ENCODE measurements around the gene TSPAN13. TPM values are rescaled to one million over a fixed set of nuclear protein-coding genes. Genes with fewer than 3 reads are reported as not detected.
"Not testable (repeated sequence)": the region's sequence is repeated elsewhere in the genome, so short reads cannot be mapped to it uniquely, and the experiment has no call there.

Gene TSPAN13
- total RNA-seq, 1 donor from 2014 or later, result 148 TPM

DNA sequence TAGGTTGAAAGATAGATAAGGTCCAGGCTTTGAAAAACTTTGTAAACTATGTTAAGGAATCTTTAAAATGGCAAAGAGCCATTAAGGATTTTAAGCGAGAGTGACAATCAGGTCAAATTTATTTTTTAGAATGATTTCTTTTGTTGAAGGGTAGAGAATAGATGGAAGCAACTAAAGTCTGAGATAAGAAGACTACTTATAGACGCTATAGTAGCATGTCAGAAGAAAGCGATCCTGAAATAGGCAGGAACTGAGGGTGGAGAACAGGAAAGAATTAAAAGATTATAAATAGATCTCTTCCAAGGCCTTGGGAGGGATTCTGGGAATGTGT lies 13.0 kb upstream of the TSPAN13 start:
- no peak for DNase-seq (ENCODE audit: low spot score in 2 of 2)
- no peak for FAIRE-seq

- FAIRE-seq, result no peak
Observed at GRCh38 chr7:16740996-16741395, 12.6 kb upstream of the TSPAN13 start.

GRCh38 chr7:16741676-16742075 lies 11.9 kb upstream of the TSPAN13 start:
- DNase-seq (ENCODE audit: low spot score in 2 of 2) (no peak), FAIRE-seq (no peak)

More at GRCh38 chr7:16740996-16741395, 12.6 kb upstream of the TSPAN13 start:
- DNase-seq (ENCODE audit: low spot score in 2 of 2), result no peak

DNA sequence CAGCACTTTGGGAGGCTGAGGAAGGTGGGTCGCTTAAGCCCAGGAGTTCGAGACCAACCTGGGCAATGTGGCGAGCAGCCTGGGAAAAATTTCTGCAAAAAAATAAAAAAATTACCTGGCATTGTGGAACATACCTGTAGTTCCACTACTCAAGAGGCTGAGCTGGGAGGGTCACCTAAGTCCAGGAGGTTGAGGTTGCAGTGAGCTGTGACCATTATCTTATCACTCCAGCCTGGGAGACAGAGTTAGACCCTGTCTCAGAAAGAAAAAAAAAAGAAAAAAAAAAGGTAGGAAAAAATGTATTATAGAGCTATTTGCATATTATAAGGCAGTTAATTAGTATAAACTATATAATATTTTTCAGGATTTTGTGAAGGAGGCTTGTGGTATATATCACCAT lies 11.0 kb upstream of the TSPAN13 start:
- no peak for DNase-seq (ENCODE audit: low spot score in 2 of 2)
- FAIRE-seq, result no peak

GRCh38 chr7:16743236-16743635 lies 10.3 kb upstream of the TSPAN13 start:
- FAIRE-seq, result no peak

DNA sequence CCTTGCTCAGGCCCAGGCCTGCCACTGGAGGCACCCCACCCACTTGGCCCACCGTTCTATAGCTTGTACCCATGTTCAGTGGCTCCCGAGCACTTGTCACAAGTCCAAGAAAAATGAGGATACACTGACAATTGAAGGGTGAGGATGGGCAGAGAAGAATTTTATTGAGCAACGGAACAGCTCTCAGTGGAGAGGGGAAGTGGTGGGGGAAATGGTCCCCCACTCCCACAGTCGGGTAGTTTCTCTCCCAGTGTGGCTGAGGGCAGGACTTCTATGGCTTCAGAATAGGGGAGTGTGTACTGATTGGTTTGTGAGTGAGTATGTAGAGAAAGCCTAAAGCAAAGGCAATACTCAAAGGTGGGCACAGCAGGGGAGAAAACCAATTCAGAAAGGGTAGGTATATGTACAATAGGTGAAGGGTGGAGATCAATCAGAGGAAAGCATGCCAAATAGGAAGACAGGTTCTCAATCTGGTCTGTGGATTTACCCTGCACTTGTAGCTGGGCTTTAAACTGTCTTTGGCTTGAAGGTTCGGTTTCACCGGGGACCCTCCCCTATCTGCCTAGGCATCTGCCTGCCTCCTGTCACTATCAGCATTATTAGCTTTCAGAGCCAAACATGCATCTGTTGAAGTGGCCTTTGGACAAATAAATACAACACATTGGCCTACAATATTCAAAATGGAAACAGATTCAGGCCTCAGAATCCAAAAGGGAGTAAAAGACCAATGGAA lies 8.9 kb upstream of the TSPAN13 start:
- DNase-seq (ENCODE audit: low spot score in 2 of 2) (no peak), FAIRE-seq (no peak)

More at GRCh38 chr7:16743236-16743635, 10.3 kb upstream of the TSPAN13 start:
- DNase-seq (ENCODE audit: low spot score in 2 of 2), result no peak

GRCh38 chr7:16745645-16746044 lies 7.9 kb upstream of the TSPAN13 start:
- no peak for FAIRE-seq

DNA sequence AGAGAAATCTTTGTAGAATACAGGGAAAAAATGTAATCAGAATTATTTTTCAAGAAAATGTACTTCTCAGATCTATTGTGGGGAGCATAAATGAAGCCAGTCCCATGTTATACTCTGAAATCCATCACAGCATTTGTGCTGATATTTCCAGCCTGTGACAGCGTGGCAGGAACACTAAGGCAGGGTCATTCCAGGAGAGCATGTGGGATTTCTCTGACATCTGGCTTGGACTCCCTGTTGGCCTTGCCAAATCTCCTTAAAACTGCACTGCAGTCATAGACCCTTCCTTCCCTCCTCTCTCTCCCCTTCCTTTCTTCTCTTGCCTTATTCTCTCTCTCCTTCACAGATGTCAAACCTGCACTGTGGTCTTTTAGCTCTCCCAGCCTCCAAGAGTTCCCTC lies 6.5 kb upstream of the TSPAN13 start:
- DNase-seq (ENCODE audit: low spot score in 2 of 2), result no peak
- FAIRE-seq, result no peak

More at GRCh38 chr7:16745645-16746044, 7.9 kb upstream of the TSPAN13 start:
- no peak for DNase-seq (ENCODE audit: low spot score in 2 of 2)

DNA sequence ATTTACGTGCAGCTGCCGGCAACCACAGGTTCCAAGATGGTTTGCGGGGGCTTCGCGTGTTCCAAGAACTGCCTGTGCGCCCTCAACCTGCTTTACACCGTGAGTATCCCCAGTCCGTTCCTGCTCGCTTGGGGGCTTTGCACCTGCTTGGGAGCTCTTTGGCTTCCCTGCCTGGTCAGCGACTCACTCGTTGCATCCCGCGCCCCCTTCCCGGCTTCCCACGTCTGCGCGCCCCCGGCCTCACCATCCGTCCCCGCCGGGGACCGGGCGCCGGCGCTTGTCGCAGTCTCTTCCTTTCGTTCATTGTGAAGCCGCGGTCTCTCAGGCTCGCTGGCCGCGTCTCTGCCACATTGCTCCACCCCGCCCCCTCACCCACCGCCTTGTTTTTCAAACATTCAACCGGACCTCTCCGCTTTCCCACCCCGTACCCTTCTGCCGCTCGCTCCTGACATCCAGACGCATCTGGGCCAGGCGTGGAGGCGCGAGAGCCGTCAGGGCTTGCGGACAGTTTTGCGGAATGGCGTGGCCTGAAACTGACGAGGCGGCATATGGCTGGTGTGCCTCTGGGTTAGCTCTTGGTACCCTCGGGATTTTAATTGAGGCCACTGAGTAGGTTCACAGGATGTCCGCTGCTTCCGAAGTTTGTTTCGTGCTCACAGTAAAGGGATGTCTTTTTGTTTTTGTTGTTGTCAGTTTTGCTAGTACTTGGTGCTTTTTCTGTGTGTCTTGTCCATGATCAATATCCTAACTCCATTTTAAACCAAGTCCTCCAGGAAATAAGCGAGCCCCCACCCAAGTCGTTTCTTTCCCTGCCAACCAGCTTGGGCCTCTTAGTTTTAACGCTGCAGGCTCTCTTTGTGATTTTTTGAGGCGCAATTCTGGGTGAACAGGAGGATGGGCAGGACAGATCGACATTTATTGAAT lies 639 bp downstream of the TSPAN13 start:
- no peak for FAIRE-seq

GRCh38 chr7:16754856-16755317 lies 1.3 kb downstream of the TSPAN13 start:
- DNase-seq (ENCODE audit: low spot score in 2 of 2) (no peak), FAIRE-seq (no peak)

More for the DNA sequence above, 639 bp downstream of the TSPAN13 start:
- DNase-seq (ENCODE audit: low spot score in 2 of 2), result peak in 1 of 2 donors; percentile 18

- no peak for FAIRE-seq
Observed at GRCh38 chr7:16755397-16755796, 1.8 kb downstream of the TSPAN13 start.

GRCh38 chr7:16758036-16758435 lies 4.5 kb downstream of the TSPAN13 start:
- no peak for FAIRE-seq
- DNase-seq (ENCODE audit: low spot score in 2 of 2), result no peak

More at GRCh38 chr7:16755397-16755796, 1.8 kb downstream of the TSPAN13 start:
- no peak for DNase-seq (ENCODE audit: low spot score in 2 of 2)

GRCh38 chr7:16758631-16759611 lies 5.4 kb downstream of the TSPAN13 start:
- DNase-seq (ENCODE audit: low spot score in 2 of 2), result no peak
- FAIRE-seq, result no peak

GRCh38 chr7:16759840-16760239 lies 6.3 kb downstream of the TSPAN13 start:
- no peak for DNase-seq (ENCODE audit: low spot score in 2 of 2)
- no peak for FAIRE-seq

DNA sequence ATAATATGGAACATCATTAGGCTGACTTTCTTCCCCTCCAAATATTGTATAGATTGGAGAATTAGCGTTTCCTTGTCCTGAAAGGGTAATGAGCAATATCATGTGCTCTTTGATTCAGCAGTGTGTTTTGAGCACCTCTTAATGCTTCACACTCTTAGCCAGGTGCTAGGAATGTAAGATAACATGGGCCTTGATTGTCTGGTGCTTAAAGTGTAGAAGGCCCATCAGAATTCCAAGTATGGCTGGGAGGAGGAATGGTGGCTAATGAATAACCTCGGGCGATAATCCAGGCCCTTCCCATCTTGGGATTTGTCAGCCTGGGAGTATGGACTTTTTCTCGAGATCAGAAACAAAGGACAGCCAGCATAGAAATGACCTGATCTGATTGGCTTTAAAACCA lies 8.6 kb downstream of the TSPAN13 start:
- DNase-seq (ENCODE audit: low spot score in 2 of 2) (no peak), FAIRE-seq (no peak)

GRCh38 chr7:16764942-16765341 lies 11.4 kb downstream of the TSPAN13 start:
- DNase-seq (ENCODE audit: low spot score in 2 of 2), result no peak
- no peak for FAIRE-seq

DNA sequence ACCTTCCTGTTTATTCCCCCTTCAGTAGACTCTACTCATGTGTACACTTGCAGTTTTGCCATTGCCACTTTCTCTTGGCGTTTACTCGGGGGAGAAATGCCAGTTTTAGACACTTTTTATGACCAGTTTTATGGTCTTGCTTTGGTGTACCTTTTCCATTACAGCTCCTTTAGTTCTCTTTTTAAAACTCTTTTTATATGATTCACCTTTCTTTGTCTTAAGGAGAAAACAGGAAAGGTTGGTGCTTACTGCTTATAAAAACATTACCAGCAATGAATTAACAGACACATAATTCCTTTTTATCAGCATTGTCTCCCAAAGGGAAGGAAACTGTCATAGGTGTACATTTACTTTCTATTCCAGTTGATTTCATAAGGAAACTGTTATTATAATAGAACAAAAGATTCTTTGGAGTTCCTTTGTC lies 11.9 kb downstream of the TSPAN13 start:
- FAIRE-seq (no peak), DNase-seq (ENCODE audit: low spot score in 2 of 2) (no peak)

GRCh38 chr7:16769994-16770393 lies 16.4 kb downstream of the TSPAN13 start:
- FAIRE-seq; DNase-seq (ENCODE audit: low spot score in 2 of 2): not testable (repeated sequence)

DNA sequence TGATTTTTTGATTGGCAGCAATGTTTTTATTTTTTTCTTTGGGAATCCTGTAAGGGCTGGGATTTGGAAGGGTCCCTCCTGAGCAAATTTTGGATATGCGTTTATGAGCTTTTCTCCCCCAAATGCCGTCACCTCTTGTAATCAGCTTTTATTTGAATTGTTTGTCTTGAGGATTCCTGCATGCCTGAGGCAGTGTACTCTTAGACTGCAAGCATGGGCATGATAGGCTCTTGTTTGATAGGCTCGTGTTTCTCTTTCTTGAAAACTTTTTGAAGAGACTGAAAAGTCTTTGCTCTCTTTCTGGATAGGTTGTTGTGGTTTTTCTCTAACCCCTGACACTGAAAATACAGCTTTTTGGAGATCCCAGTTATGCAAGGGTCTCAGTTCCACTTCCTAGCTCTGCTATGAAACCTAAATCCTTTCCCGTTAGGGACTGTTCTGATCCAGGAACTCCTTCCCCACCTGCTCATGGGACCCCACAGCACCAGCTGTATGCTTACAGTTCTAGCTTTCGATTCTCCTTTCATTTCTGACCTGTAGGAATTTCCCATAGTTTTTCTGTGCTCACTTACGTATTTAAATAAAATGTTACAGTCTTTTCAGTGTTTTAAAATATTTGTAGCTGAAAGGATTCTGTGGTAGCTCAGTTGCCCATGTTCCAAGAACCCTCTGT lies 17.2 kb downstream of the TSPAN13 start:
- FAIRE-seq (no peak), DNase-seq (ENCODE audit: low spot score in 2 of 2) (no peak)

DNA sequence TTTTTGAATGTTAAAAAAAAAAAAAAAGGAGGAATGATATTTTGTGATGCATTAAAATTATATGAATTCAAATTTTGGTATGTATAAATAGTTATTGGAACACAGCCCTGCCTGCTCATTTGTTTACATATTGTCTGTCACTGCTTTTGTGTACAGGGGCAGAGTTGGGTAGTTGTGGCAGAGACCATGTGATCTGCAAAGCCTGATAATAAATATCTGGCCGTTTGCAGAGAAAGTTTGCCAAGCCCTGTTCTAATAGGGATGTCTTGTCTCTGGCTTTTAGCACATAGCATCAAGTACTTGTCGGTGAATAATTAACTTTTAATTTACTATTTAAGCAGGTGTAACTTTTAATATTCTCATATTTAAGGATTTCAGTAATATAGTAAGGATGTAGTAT lies 19.8 kb downstream of the TSPAN13 start:
- DNase-seq (ENCODE audit: low spot score in 2 of 2) (no peak), FAIRE-seq (no peak)

Measured in frontal cortex (tissue), 4 donors.